ENCODE results near the gene ZNF441.
"Not testable (repeated sequence)": the region's sequence is repeated elsewhere in the genome, so short reads cannot be mapped to it uniquely, and the experiment has no call there.

ZNF441 gene

GRCh38 chr19:11806354-11807098, 39.7 kb downstream of the ZNF441 start:
- TF ChIP-seq, protein P1, sequence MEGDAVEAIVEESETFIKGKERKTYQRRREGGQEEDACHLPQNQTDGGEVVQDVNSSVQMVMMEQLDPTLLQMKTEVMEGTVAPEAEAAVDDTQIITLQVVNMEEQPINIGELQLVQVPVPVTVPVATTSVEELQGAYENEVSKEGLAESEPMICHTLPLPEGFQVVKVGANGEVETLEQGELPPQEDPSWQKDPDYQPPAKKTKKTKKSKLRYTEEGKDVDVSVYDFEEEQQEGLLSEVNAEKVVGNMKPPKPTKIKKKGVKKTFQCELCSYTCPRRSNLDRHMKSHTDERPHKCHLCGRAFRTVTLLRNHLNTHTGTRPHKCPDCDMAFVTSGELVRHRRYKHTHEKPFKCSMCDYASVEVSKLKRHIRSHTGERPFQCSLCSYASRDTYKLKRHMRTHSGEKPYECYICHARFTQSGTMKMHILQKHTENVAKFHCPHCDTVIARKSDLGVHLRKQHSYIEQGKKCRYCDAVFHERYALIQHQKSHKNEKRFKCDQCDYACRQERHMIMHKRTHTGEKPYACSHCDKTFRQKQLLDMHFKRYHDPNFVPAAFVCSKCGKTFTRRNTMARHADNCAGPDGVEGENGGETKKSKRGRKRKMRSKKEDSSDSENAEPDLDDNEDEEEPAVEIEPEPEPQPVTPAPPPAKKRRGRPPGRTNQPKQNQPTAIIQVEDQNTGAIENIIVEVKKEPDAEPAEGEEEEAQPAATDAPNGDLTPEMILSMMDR (conservative IDR thresholded peaks at IDR 0.05): no peak
- H3K27ac ChIP-seq: no peak overlapping the region

GRCh38 chr19:11807099-11807380, 40.2 kb downstream of the ZNF441 start:
- TF ChIP-seq, protein P1 (conservative IDR thresholded peaks at IDR 0.05): no peak
- H3K27ac ChIP-seq: no peak overlapping the region

DNA sequence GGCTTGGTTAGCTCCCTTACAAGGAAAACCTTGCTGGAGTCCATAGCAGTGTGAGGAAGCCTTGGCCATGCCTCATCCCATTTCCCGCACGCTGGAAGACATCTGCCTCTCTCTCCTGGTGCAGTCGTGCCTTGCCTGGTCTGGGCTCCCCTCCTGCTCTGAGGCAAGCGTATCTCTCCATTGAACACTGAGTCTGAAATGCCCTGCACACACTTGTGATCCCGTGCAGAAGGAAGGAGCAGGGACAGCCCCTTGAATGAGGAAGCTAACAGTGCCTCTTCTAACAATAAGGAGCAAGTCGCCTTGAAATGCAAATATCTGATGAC, 46.9 kb downstream of the ZNF441 start:
- H3K27ac ChIP-seq: peak overlapping the region; percentile 92
- TF ChIP-seq, protein P1 (conservative IDR thresholded peaks at IDR 0.05): no peak

DNA sequence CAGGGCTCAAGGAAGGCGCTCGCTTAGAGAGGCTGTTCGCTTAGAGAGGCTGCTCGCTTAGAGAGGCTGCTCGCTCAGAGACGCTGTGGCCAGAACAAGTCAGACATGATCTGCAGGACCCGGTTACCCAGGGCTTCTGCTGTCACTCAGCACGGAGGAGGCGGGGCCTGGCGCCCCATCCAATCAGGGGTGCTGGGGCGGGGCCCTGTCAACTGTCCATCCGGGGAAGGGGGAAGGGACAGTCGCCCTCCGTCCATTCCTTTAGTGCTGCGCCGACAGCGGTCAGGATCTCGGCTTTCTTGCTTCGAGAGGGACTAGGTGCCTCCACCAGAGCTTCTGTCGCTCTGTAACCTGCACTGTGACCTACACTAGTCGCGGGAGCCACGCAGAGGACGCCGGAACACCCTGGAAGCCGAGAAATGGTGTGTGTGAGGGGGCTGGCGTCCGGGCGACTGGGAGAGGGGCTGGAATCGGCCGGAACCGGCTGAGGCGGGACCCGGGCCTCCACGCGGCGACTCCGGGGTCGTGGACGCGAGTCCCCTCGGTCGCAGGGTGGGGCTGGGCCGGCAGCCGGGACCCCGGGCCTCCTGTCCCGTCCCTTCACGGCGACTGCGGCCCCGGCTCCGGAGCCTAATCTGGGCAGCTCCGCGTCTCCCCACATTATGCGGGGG, 47.4 kb downstream of the ZNF441 start, which contains the start of gene ZNF440:
Gene ZNF440, plus strand, starts transcription at position 245 of the 671 bp plus-strand sequence. Its CDS starts 175 bp downstream, at position 420.
- peak within 1 kb of the TSS; percentile 92 for H3K27ac ChIP-seq
- TF ChIP-seq, protein P1 (conservative IDR thresholded peaks at IDR 0.05): no peak

- H3K27ac ChIP-seq: peak overlapping the region; percentile 92
- TF ChIP-seq, protein P1 (conservative IDR thresholded peaks at IDR 0.05): no peak
Observed at GRCh38 chr19:11814700-11815035, 47.9 kb downstream of the ZNF441 start.

DNA sequence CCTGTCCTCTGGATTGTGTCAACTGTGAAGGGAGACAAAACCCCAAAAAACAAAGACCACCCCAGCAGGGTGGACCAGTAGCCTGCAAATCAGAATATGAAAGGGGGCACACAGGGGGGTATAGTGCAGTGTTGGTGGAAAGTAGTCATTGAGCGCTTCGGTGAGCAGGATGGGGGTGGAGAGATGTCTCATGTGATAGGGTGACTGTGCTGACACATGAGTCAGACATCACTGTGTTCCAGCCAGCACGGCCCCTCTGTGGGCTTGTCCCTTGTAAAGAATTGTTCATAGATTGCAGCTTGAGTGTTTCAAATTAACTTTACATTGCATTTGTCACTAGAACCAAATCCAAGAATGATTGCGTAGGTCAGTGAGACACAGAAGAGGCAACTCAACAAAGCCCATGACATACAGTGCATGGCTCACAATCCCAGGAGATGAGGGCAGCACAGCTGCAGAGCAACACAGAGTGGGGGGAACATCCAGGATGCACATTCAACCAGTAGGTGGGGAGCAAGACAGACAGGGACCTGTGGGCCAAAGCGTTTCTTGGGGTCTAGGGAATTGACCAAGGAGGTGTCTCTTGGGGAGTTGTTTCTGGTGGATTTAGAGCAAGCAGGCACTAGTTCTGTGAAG, 54.8 kb downstream of the ZNF441 start:
- no peak overlapping the region for H3K27ac ChIP-seq
- TF ChIP-seq, protein P1 (conservative IDR thresholded peaks at IDR 0.05): no peak

- TF ChIP-seq, protein P1 (conservative IDR thresholded peaks at IDR 0.05): peak; percentile 18; the same call in 1 of the 2 replicates
- H3K27ac ChIP-seq: not testable (repeated sequence)
Observed at GRCh38 chr19:11828957-11829876, 62.4 kb downstream of the ZNF441 start.

All from VCaP (cell line).